Measurements from ENCODE around the gene C1S.

C1S gene

DNA sequence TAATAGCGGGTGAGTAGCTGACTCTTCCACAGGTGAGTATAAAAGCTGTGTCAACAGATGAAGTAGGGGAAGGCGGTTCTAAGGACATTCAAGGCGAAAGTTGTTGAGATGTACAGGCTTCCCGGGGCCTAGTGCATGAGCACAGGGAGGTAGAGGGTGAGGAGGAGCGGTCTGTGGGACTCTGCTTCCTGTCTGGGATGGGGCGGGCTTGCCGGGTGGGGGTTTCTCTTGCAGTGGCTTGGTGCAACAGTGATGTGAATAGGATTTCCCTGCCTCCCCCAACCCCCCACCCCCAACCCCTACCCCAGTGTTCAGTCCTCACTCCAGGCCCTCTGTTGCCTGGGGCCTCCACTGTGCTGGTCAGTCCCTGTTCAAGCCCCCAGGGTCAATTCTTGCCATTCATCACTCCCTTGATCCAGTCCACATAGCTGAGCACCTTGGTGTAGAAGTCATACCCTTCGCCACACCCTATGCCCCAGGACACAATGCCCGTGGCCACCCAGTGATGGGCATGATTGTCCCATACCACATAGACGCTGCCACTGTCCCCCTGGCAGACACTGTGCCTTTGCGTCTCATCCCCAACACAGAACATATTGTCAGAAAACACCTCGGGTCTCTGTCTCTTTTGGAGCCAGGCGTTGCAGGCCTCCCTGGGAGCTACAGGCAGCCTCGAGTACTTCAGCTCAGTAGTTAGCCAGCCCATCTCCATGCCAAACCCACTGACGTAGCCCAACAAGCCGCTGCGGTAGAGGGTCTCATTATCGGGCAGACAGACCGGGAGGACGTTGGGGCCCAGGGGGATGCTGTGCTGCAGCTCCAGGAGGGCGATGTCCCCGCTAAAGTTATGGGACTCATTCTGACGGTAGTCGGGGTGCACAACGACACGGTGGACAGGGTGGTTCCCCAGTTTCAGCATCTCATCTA, 35.8 kb downstream of the C1S start:
- H3K9ac ChIP-seq (ENCODE audit: low read depth, low read length, poor library complexity, severe bottlenecking): no peak overlapping the region
- no peak for TF ChIP-seq EZH2phosphoT487 (IDR thresholded peaks at IDR 0.05; ENCODE audit: borderline replicate concordance)
- TF ChIP-seq, protein P1, sequence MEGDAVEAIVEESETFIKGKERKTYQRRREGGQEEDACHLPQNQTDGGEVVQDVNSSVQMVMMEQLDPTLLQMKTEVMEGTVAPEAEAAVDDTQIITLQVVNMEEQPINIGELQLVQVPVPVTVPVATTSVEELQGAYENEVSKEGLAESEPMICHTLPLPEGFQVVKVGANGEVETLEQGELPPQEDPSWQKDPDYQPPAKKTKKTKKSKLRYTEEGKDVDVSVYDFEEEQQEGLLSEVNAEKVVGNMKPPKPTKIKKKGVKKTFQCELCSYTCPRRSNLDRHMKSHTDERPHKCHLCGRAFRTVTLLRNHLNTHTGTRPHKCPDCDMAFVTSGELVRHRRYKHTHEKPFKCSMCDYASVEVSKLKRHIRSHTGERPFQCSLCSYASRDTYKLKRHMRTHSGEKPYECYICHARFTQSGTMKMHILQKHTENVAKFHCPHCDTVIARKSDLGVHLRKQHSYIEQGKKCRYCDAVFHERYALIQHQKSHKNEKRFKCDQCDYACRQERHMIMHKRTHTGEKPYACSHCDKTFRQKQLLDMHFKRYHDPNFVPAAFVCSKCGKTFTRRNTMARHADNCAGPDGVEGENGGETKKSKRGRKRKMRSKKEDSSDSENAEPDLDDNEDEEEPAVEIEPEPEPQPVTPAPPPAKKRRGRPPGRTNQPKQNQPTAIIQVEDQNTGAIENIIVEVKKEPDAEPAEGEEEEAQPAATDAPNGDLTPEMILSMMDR (conservative IDR thresholded peaks at IDR 0.05; ENCODE audit: low read length): no peak
- no peaks in the 10 kb centered on the region for H3F3A ChIP-seq (ENCODE audit: low read depth)
- no peaks in the 10 kb centered on the region for H3K36me3 ChIP-seq (ENCODE audit: insufficient read depth, low read length)
- no peaks in the 10 kb centered on the region for H3K9me2 ChIP-seq (replicated peaks; ENCODE audit: low read depth, low read length)
- no peaks in the 10 kb centered on the region for H3K9me3 ChIP-seq (ENCODE audit: insufficient read depth, low read depth, low read length)
- H3K27me3 ChIP-seq (ENCODE audit: insufficient read depth, low read length, poor library complexity, severe bottlenecking): no peaks in the 10 kb centered on the region
- H4K20me1 ChIP-seq (ENCODE audit: insufficient read depth, low read length, poor library complexity, severe bottlenecking): no peaks in the 10 kb centered on the region
- no peak overlapping the region for H2AFZ ChIP-seq (ENCODE audit: low read length)
- H3K4me3 ChIP-seq (ENCODE audit: low read length, poor library complexity, severe bottlenecking): no peak overlapping the region
- H3K4me1 ChIP-seq (ENCODE audit: insufficient read depth, low read length, poor library complexity, severe bottlenecking): peaks cover 3% of the 10 kb centered on the region
- H3K79me2 ChIP-seq (ENCODE audit: insufficient read depth, low read length): no peaks in the 10 kb centered on the region
- H3K4me2 ChIP-seq (ENCODE audit: low read depth, low read length, poor library complexity, severe bottlenecking): no peak overlapping the region

DNA sequence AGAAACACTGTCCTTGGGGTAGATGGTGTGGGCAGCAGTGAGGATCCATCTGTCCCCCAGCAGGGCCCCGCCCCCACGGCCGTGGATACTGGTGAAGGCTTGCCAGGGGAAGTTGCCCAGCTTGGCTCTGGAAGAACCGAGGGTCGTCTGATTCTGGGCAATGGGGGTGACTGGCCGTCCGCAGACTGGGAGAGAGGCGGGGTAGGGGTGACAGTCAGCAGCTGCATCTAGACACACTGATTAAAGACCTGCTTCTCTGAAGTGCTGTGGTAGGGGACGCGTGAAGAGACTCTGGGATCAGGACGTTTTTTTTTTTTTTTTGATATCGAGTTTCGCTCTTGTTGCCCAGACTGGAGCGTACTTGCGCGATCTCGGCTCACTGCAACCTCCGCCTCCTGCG, 36.5 kb downstream of the C1S start:
- Histone ChIP-seq H2AFZ (ENCODE audit: low read length) (no peak overlapping the region), H3K79me2 (ENCODE audit: insufficient read depth, low read length) (no peaks in the 10 kb centered on the region), H3K9me3 (ENCODE audit: insufficient read depth, low read depth, low read length) (no peaks in the 10 kb centered on the region), H3K9ac (ENCODE audit: low read depth, low read length, poor library complexity, severe bottlenecking) (no peak overlapping the region), H4K20me1 (ENCODE audit: insufficient read depth, low read length, poor library complexity, severe bottlenecking) (no peaks in the 10 kb centered on the region), H3K4me2 (ENCODE audit: low read depth, low read length, poor library complexity, severe bottlenecking) (no peak overlapping the region), H3K36me3 (ENCODE audit: insufficient read depth, low read length) (no peaks in the 10 kb centered on the region), H3K9me2 (replicated peaks; ENCODE audit: low read depth, low read length) (no peaks in the 10 kb centered on the region), H3K27me3 (ENCODE audit: insufficient read depth, low read length, poor library complexity, severe bottlenecking) (no peaks in the 10 kb centered on the region), H3K4me1 (ENCODE audit: insufficient read depth, low read length, poor library complexity, severe bottlenecking) (peaks cover 3% of the 10 kb centered on the region), H3F3A (ENCODE audit: low read depth) (no peaks in the 10 kb centered on the region), H3K4me3 (ENCODE audit: low read length, poor library complexity, severe bottlenecking) (no peak overlapping the region)
- TF ChIP-seq, protein P1 (conservative IDR thresholded peaks at IDR 0.05; ENCODE audit: low read length): no peak
- TF ChIP-seq EZH2phosphoT487 (IDR thresholded peaks at IDR 0.05; ENCODE audit: borderline replicate concordance): no peak

DNA sequence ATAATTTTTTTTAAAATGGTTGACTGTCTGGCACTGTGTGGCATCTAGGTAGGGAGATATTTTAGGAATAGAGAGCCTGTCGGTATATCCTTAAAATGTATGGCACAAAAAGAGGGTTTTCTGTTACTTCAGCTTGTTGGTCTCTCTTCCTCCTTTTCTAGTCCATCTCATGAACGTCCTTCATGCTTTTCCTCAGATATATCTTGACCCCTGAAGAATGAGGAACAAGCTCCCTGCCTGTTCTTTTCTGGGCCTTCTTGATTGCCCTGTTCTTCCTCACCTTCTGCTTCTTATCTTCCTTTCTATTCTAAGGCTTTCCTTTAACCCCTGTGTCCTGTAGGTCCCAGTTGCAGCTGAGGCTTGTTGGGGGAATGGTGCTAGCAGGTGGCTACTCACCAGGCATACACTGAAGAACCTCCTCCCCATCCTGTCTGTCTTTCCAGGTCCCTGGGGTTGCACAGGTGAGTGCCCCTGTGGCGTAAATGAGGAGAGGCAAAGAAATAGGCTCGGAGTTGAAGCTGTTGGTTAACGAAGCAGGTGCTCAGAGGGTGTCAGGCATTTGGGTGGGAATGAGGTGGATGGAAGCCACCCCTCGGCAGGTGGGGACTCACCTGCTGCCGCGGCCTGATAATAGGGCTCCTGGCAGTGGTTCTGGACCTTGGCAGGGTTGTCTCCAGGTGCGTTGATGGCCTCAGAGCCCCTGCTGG, 38.9 kb downstream of the C1S start:
- Histone ChIP-seq H4K20me1 (ENCODE audit: insufficient read depth, low read length, poor library complexity, severe bottlenecking) (no peaks in the 10 kb centered on the region), H3K9ac (ENCODE audit: low read depth, low read length, poor library complexity, severe bottlenecking) (no peak overlapping the region), H3F3A (ENCODE audit: low read depth) (no peaks in the 10 kb centered on the region), H3K4me2 (ENCODE audit: low read depth, low read length, poor library complexity, severe bottlenecking) (no peak overlapping the region), H3K4me3 (ENCODE audit: low read length, poor library complexity, severe bottlenecking) (no peak overlapping the region), H3K9me3 (ENCODE audit: insufficient read depth, low read depth, low read length) (no peaks in the 10 kb centered on the region), H3K4me1 (ENCODE audit: insufficient read depth, low read length, poor library complexity, severe bottlenecking) (peaks cover 12% of the 10 kb centered on the region), H3K9me2 (replicated peaks; ENCODE audit: low read depth, low read length) (no peaks in the 10 kb centered on the region), H3K79me2 (ENCODE audit: insufficient read depth, low read length) (no peaks in the 10 kb centered on the region), H2AFZ (ENCODE audit: low read length) (no peak overlapping the region), H3K27me3 (ENCODE audit: insufficient read depth, low read length, poor library complexity, severe bottlenecking) (no peaks in the 10 kb centered on the region), H3K36me3 (ENCODE audit: insufficient read depth, low read length) (no peaks in the 10 kb centered on the region)
- TF ChIP-seq, protein P1 (conservative IDR thresholded peaks at IDR 0.05; ENCODE audit: low read length): no peak
- TF ChIP-seq EZH2phosphoT487 (IDR thresholded peaks at IDR 0.05; ENCODE audit: borderline replicate concordance): no peak

Measured in Loucy (cell line).